HFF-Myc (cell line): Measurements from ENCODE around the gene ARHGAP29.

Experiments used
- DNase-seq: peaks from one replicate; pipeline ENCODE4 v3.0.0-alpha.2; 2011; ENCODE audit warnings: low read depth; ENCODE audit errors: extremely low read depth
- H3K4me3 ChIP-seq: replicated peaks from 2 replicates; pipeline ENCODE4 v1.5.1; 2011; ENCODE audit warnings: low read depth, mild to moderate bottlenecking, control low read depth, low read length
- TF ChIP-seq, protein P1 (sequence below): IDR thresholded peaks from 2 replicates; pipeline ENCODE4 v1.5.1; 2012; ENCODE audit warnings: mild to moderate bottlenecking, low read depth, low read length, control low read depth; ENCODE audit errors: missing control alignments

ARHGAP29 gene

DNA sequence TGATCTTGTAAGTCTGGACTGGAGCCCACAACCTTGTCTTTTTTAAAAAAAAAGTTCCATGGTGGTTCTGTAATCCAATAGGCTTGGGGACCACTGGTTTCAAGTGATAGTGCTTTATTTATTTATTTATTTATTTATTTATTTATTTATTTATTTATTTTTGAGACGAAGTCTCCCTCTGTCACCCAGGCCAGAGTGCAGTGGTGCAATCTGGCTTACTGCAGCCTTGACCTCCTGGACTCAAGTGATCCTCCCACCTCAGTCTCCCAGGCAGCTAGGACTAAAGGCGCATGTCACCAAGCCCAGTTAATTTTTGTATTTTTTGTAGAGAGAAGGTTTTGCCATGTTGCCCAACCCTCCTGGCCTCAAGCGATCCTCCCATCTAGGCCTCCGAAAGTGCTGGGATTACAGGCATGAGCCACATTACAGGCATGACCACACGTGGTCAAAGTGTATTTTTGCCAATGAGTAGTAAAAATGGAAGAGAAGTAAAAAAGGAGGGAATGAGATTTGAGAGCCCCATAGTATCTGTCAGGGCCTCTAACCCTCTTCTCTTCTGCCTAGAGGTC is 44.8 kb upstream of the ARHGAP29 start:
- DNase-seq: no peak
- TF ChIP-seq, protein P1, sequence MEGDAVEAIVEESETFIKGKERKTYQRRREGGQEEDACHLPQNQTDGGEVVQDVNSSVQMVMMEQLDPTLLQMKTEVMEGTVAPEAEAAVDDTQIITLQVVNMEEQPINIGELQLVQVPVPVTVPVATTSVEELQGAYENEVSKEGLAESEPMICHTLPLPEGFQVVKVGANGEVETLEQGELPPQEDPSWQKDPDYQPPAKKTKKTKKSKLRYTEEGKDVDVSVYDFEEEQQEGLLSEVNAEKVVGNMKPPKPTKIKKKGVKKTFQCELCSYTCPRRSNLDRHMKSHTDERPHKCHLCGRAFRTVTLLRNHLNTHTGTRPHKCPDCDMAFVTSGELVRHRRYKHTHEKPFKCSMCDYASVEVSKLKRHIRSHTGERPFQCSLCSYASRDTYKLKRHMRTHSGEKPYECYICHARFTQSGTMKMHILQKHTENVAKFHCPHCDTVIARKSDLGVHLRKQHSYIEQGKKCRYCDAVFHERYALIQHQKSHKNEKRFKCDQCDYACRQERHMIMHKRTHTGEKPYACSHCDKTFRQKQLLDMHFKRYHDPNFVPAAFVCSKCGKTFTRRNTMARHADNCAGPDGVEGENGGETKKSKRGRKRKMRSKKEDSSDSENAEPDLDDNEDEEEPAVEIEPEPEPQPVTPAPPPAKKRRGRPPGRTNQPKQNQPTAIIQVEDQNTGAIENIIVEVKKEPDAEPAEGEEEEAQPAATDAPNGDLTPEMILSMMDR: no peak
- H3K4me3 ChIP-seq: no peak overlapping the region

DNA sequence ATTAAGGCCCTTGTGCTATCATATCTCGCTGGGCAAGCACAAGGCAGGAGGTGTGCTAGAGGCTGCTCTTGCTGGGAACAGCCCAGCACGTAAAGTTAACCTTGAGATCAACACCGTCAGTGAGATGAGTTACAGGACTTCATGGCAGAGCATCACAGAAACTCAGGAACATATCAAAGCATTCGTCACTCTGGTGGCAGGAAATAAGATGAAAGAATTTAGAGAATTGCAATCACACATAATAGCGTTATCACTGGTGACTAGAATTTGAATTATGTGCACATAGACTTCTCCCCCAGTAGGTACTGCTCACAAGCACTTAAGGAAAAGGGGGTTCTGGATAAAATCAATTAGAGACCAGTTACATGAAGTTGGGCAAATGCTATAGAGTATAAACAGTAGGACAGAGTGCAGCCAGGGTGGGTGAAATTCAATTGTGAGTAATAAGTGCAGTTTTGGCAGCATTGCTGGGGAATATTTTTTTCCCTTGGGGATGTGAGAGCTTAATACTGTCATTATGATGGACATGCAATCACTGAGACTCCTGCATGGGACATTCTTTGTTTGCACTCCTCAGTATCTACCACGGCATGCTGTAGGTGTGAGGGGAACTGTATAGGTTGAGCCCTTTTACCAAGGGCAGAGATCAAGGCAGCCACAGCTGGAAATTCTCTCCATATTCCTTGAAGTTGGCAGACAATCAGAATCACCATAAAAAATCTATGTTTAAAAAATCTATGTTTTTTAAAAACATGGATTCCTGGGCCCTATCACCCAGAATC is 44.2 kb upstream of the ARHGAP29 start:
- H3K4me3 ChIP-seq: no peak overlapping the region
- TF ChIP-seq, protein P1: no peak
- DNase-seq: no peak

DNA sequence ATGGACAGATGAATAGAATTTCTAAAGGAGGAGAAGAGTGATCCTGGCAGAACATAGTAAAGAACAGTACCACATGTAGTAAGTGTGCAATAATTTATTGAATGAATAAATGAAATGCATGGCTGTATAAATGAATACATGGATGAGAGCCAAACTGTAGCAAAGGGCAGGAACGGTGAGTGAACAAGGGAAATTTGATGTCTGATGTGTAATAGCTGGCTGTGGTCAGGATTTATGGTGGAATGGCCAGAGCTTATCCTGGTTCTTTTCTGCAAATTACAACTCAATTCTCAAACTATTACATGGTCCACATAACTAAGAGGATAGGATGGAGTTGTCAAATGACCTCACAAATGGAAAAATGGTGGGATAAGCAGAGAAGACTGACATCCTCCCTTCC is 43.2 kb upstream of the ARHGAP29 start:
- TF ChIP-seq, protein P1: no peak

DNA sequence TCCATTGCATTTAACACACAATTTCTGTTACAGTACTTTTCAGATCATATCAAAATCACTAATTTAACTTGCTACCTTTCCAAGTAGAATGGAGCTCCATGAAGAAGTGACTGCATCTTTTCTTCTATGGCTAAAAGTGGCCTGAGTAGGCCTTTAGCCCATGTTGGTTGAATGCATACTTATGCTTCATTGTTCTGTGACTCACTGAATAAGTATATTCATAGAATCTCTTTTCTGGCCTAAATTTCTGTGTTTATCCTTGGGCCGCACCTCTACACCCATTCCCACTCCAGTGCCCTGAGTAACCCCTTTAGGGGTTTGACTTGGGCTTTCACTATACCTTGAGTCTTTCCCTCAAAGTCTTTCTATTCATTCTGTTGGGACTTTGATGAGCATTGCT is 42.1 kb upstream of the ARHGAP29 start:
- TF ChIP-seq, protein P1: no peak
- DNase-seq: no peak
- no peak overlapping the region for H3K4me3 ChIP-seq

More for the DNA sequence above, 43.2 kb upstream of the ARHGAP29 start:
- H3K4me3 ChIP-seq: no peak overlapping the region
- no peak for DNase-seq

DNA sequence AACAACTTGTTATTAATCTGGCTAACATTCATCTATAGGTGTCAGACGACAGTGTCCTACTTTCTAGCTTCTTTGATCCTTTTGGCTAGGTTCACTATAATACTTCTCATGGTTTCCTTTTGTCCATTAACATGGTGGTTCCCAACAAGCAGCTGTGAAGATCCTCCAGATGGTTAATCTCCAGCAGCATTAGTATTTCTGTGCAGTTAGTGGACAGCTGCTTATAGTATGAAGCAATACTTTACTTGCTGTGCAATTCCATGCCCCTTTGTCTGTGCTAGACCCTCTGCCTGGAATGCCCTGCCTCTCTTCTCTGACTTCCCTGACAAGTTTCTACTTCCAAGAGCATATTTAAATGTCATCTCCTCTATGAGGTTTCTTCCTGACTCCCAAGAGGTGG is 41.7 kb upstream of the ARHGAP29 start:
- no peak overlapping the region for H3K4me3 ChIP-seq
- TF ChIP-seq, protein P1: no peak
- no peak for DNase-seq

DNA sequence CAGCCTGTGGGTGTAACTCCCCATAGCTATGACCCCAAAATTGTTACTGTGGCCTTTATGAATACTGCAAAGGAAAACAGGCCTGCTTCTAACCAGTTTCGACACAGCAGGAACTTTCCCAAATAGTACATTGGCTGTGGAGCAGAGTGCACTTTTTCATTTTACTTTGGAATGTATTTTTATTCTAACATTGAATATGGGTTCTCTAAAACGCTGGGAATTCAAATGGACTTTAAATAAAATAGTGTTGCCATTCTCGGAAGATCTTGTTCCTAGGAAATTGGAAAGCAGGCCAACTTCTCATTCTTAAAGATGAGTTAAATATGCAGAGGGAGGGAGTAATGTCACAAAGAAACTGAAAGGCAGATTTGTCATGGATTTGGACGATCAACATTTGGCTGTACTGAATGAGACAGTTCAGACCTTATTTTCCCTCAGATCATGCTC is 39.6 kb upstream of the ARHGAP29 start:
- H3K4me3 ChIP-seq: no peak overlapping the region
- no peak for DNase-seq
- TF ChIP-seq, protein P1: no peak
